Hematopoietic multipotent progenitor cell treated with erythropoietin and hydrocortisone succinate and interleukin-3 and kit ligand, for 8 days (in vitro differentiated cells): Measurements from ENCODE around the gene ARFRP1.
A peak's percentile ranks its signal among the peaks of the same experiment; 100 is the strongest.

Experiments used
- DNase-seq: peaks from one replicate; pipeline ENCODE4 v3.0.0-alpha.2; 2015

ARFRP1 gene

DNA sequence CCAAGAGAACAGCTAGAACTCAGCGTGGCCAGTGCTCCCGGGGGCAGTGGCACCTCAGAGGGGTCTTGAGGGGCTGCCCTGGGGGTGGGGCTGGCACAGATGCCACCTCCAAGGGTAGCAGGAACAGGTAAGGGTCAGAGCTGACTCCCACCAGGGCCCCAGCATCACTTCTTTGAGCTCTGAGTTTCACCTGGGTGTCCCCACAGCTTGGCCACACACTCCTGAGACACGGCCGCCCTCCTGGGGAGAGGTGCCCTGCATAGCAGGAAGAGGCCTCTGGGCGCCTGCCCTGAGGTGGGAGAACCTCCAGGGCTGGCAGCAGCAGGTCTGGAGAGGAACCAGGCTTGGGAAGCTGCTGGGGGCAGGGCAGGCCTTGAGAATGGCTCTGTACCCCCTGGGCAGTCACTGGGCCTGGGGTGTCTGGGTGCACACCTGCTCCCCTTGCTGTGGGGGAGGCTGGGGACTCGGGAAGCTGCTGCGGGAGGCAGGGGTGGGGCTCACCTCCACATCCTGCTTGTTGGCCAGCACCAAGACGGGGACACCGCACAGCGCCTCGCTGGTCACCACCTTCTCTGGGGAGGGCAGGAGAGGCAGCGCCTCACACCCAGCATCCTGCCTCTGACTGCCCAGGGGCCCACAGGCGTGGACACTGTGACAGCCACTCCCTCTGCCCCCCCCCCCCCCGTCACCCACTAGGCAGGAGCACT, 6.3 kb downstream of the ARFRP1 start:
- no peak for DNase-seq

DNA sequence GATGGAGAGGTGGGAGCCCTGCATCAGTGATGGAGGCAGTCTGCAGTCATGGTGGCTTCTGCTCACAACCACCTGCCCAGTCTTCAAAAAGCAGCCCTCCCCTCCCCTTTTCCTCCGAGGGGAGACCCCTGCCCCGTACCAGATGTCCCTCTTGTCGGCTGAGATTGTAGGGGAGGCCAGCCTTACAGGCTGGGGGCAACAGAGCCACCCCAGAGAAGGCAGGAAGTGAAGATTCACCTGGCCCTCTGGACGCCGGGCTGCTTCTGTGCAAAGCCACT, 6.8 kb downstream of the ARFRP1 start:
- no peak for DNase-seq

DNA sequence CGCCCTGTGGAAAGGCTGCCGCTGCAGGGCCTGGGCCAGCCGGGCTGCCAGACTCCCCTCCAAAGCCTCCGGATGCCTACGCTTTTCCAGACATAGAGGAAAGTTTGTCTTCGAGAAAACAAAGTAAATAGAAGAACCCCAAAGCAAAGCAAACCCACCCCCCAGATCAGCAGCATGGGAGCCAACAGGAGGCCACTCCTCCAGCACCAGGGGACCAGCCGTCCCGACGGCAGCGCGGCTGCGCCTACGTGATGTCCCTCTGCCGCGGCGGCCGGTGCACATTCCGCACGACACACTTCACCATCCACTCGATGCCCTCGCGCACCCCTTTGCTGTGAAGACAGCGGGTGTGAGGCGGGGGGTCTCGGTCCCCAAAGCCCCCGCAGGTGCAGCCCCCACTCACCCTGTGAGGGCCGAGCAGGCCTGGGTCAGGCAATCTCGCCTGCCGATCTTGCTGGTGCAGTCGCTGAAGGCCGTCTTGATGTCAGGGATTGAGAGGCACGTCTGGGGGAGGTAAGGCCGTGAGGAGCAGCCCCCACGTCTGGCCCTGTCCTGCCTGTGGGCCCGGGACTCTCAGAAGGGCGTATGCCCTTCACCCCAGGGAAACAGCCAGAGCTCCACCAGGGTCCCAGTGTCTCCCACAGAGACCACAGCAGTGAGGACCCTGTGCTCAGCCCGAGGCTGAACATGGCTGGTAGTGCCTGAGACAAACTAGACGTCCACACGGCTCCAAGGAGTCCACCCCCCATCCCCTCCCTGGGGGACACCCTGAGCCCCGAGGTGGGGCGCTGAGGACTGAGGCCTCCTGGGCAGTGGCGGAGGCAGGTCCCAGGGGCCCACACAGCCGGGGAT, 7.4 kb downstream of the ARFRP1 start:
- no peak for DNase-seq

DNA sequence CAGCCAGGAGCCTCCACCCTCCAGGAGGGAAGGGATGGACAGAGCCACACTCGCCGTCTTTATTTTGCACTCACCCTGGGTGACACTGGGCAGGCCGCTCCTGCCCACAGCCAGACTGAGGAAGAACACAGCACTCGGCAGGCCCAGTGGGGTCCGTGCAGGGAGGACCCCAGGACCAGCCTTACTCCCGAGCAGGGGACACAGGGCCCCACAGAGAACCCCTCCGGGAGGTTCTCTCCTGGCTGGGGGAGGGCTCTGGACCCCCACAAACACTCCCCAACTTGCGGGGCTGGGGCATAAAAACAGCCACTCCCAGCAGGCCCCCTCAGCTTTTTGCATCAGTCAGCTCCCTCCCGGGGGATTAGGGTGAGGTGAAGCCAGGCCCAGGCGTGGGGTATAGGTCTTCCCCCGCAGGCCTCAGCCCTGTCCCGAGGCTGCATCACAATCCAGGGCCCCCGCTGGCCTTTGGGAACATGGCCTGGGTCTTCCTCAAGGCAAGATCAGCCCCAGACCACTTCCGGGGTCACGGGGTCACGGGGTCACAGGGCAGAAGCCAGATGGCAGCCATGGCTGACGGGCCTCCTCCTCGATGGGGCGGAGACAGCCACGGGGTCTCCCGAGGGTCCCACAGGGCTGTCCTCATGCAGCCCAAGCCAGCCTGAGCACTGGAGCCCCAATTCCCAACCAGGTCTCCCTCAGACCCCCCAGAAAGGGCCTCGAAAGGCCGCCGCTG, 8.1 kb downstream of the ARFRP1 start:
- no peak for DNase-seq

DNA sequence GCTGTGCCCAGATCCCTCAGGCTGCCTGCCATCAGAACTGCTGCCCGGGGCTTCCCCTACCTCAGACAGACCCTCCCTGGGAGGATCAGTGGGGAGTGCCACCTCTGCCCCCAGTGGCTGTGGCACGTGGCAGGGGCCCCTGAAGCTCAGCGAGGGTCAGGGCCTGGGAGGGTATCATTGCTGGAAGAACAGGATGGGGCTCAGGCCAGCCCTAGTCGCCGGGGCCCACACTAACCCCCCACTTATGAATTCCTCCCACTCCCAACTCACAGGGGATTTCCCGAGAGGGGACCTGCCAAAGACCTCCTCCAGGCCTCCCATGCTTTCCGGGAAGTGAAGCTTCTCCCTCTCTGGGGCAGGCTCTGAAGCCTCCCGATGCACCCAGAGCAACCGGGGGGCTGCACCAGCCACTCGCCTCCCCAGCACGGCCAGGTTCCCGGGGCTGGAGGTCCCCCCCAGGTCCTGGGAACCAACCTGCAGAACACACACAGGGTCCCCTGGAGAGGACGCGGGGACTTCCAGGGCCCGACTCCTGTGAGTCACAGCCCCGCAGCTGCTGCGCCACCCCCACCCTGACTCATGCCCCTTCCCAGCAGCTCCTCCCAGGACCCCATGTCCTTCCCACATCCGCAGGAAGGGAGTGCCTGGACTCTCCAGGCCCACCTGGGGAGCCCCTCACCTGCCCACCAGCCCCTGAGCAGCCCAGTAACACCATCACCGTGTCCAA, 8.9 kb downstream of the ARFRP1 start:
- no peak for DNase-seq

DNA sequence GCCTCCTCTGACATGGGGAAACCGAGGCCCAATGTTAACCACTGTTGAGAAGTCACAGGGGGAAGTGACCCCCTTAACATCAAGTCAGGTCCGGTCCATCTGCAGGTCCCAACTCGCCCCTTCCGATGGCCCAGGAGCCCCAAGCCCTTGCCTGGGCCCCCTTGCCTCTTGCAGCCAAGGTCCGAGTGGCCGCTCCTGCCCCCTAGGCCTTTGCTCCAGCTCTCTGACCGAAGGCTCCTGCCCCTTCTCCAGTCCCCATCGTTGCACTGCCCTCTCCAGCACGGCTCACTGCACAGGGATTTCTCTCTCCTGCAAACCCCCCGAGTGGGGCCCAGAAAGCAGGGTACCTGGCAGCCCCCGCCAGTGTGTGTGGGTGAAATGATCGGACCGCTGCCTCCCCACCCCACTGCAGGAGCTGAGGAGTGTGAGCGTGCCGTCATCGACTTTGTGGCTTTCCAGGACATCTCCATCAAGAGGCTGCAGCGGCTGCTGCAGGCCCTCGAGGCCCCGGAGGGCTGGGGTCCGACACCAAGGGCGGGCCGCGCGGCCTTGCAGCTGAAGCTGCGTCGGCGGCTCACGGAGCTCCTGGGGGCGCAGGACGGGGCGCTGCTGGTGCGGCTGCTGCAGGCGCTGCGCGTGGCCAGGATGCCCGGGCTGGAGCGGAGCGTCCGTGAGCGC, 9.8 kb downstream of the ARFRP1 start:
- no peak for DNase-seq

DNA sequence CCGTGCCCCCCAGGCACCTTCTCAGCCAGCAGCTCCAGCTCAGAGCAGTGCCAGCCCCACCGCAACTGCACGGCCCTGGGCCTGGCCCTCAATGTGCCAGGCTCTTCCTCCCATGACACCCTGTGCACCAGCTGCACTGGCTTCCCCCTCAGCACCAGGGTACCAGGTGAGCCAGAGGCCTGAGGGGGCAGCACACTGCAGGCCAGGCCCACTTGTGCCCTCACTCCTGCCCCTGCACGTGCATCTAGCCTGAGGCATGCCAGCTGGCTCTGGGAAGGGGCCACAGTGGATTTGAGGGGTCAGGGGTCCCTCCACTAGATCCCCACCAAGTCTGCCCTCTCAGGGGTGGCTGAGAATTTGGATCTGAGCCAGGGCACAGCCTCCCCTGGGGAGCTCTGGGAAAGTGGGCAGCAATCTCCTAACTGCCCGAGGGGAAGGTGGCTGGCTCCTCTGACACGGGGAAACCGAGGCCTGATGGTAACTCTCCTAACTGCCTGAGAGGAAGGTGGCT, 10.4 kb downstream of the ARFRP1 start:
- no peak for DNase-seq

DNA sequence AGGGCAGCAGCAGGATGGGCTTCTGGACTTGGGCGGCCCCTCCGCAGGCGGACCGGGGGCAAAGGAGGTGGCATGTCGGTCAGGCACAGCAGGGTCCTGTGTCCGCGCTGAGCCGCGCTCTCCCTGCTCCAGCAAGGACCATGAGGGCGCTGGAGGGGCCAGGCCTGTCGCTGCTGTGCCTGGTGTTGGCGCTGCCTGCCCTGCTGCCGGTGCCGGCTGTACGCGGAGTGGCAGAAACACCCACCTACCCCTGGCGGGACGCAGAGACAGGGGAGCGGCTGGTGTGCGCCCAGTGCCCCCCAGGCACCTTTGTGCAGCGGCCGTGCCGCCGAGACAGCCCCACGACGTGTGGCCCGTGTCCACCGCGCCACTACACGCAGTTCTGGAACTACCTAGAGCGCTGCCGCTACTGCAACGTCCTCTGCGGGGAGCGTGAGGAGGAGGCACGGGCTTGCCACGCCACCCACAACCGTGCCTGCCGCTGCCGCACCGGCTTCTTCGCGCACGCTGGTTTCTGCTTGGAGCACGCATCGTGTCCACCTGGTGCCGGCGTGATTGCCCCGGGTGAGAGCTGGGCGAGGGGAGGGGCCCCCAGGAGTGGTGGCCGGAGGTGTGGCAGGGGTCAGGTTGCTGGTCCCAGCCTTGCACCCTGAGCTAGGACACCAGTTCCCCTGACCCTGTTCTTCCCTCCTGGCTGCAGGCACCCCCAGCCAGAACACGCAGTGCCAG, 11.0 kb downstream of the ARFRP1 start, which contains the start of gene TNFRSF6B:
TSS of gene TNFRSF6B (plus strand) at position 25 of the 729 bp plus-strand sequence. CDS start at position 141, 116 bp downstream.
- no peak for DNase-seq

DNA sequence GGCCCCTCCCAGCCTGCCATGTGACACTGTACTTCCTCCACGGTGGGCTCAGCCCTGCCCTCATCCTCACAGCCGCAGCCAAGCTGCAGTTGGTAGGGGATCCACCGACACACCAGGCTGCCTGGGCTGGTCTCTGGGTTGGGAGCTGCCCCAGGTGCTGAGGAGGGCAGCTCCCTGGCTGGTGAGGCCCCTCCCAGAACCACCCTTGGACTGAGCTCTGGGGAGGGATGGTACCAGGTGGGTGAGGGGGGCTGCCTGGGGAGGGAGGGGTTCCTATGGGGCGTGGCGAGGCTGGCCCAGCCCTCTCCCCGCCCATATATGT, 11.5 kb downstream of the ARFRP1 start:
- peak; percentile 19 for DNase-seq

DNA sequence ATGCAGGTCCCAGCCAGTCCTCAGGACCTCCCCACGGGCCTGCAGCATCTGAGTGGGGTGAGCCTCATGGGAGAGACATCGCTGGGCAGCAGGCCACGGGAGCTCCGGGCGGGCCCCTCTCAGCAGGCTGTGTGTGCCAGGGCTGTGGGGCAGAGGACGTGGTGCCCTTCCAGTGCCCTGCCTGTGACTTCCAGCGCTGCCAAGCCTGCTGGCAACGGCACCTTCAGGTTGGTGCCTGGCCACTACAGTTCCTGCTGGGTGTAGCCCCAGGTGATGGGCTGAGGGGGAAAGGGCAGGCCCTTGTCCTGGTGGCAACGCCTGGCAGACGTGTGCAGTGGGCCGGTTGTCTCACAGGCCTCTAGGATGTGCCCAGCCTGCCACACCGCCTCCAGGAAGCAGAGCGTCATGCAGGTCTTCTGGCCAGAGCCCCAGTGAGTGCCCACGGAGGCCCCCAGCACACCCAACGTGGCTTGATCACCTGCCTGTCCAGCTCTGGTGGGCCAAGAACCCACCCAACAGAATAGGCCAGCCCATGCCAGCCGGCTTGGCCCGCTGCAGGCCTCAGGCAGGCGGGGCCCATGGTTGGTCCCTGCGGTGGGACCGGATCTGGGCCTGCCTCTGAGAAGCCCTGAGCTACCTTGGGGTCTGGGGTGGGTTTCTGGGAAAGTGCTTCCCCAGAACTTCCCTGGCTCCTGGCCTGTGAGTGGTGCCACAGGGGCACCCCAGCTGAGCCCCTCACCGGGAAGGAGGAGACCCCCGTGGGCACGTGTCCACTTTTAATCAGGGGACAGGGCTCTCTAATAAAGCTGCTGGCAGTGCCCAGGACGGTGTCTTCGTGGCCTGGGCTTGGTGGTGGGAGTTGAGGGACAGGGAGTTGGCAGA, 12.1 kb downstream of the ARFRP1 start:
- no peak for DNase-seq

DNA sequence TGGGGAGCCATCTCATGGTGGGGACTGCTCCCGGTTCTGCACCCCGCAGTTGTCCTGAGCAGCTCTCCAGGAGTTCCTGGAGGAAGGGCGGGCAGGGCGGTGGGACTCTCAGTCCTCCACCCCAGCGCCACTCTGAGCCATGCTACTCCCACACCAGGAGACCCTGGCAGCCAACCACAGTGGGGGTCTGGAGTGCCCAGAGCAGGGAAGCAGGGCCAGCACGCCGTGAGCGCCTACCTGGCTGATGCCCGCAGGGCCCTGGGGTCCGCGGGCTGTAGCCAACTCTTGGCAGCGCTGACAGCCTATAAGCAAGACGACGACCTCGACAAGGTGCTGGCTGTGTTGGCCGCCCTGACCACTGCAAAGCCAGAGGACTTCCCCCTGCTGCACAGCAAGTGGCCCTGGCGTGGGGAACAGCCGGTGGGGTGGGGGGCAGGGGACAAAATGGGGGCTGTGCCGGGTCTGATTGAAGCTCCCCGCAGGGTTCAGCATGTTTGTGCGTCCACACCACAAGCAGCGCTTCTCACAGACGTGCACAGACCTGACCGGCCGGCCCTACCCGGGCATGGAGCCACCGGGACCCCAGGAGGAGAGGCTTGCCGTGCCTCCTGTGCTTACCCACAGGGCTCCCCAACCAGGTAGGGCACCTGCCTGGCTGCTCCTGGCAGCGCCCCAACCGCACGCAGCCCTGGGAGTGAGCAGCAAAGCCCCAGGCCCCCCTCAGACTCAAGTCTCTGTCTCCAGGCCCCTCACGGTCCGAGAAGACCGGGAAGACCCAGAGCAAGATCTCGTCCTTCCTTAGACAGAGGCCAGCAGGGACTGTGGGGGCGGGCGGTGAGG, 13.0 kb downstream of the ARFRP1 start:
- no peak for DNase-seq

DNA sequence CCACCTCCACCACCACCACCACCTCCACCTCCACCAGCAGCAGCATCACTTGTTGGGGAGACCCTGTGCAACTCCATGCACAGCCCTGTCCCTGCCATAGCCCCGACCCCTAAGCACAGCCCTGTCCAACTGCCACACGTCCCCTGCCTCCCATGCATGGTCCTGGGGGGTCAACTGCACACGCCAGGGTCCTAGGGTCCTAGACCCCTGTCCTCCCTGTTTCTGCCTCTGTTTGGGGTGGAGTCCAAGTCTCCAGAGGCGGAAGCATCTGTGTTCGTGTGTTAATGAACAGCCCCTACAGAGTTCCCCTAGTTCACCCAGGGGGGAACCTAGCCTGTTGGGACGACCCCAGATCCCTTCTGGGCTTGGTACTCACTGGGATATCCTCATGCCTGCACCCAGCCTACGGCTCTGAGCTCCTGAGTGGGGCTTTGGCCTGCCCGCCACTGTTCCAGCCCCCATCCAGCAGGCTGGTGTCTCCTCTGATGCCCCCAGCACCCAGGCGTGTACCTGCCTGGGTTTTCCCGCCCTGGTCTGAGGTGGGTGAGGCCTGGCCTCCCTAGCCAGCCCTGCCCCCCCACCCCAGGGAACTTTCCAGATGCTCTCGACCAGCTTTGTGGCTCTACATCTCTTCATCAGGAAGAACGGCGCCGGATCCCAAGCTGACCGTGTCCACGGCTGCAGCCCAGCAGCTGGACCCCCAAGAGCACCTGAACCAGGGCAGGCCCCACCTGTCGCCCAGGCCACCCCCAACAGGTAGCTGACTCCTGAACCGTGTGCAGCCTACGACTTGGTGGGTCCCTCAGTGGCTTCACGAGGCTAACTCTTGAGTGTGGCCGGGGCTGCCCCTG, 13.8 kb downstream of the ARFRP1 start:
- DNase-seq: no peak

DNA sequence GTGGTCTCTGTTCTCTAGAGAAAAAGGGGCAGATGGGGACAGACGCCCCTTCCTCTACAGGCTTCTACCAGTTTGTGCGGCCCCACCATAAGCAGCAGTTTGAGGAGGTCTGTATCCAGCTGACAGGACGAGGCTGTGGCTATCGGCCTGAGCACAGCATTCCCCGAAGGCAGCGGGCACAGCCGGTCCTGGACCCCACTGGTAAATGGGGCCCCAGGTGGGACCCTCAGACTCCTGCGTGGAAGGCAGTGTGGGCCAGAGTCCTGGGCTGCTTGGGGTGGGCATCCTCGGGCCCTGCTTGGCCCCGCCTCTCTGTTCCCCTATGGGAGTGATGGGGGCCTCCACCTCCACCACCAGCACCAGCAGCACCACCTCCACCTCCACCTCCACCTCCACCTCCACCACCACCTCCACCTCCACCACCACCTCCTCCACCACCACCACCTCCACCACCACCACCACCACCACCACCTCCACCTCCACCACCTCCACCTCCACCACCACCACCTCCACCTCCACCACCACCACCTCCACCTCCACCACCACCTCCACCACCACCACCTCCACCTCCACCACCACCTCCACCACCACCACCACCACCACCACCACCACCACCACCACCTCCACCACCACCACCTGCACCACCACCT, 14.6 kb downstream of the ARFRP1 start:
- no peak for DNase-seq

DNA sequence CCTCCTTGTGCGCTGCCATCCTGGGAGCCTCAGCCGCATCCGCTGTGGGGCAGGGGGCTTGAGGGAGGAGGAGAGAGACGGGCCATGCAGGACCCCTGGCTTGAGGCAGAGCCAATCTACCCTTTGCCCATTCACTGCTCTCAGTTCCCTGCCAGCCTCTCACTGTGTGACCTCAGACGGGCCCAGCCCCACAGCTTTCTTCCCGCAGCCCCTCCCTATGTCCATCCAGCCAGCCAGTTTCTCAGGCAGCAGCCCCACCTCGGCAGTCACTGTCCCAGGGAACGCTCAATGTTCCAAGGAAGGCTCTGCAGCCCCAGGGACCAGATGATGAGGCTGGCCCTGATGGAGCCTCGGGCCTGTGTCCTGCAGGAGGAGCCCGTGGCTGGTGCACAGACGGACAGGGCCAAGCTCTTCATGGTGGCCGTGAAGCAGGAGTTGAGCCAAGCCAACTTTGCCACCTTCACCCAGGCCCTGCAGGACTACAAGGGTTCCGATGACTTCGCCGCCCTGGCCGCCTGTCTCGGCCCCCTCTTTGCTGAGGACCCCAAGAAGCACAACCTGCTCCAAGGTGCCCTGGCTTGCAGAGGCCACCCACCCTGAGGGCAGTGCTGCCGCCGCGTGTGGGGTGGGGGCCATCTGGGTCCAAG, 15.2 kb downstream of the ARFRP1 start:
- DNase-seq: no peak

DNA sequence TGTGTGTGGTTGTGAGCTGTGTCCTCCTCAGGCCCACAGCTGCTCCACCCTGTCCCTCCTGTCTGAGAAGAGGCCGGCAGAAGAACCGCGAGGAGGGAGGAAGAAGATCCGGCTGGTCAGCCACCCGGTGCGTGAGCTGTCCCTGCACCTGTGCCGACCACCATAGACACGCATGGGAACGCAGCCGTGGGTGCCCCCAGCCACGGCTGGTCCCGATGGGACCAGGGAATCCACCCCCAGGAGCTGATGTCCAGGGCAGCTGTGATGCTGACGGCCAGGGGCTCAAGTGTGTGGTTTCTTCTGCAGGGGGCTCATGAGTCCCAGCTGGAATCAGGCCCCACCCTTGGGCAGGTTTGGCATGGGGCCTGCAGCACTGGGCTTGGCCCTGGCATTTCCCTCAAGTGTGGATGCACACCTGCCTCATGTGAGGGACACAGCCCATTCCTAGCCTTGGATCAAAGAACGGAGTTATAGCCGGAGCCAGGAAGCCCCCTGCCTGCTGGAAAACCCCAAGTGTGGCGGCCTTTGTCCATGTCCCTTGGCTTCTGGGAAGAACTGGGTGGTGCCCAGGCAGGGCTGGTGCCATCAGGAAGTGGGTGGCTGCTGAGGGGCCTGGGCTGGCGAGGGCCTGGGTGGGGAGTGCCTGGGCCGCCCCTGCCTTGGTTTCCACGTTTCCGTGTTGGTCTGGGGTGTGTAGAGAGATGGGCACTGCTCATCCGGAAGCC, 15.9 kb downstream of the ARFRP1 start:
- DNase-seq: no peak

DNA sequence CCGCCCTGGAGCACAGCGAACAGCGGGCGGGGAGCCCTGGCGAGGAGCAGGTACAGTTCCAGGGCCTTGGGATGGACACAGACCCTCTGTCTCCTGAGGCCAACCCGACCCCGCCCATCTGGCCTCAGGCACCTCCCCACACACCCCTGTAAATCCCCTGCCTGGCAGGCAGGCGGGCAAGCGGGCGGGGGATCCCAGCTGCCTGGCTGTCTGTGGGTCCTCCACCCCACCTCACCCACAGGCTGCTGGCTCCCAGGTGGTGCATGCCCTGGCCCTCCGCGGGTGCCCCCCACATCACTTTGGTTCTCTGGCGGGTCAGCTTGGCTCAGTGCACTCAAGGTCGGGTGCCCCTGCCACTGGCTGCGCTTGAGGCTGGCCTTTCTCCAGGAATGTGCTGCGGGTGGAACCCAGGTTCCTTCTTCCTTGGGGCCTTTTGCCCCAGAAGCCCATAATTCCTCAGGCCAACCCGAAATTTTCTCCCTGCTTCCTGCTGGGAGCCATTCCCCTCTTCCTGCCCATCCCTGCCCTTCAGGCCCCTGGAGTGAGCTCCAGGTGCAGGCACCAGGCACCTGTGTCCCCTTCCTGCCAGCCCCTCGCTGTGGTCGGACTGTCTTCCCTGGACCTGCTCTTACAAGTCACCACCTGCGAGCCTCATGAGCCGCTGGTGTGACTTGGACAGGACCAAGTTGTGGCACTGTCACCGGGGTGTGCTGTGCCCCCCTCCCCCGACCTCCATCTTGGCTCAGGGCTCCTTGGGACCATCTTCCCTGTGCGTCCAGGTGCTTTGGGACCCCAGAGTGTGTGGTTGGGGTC, 16.7 kb downstream of the ARFRP1 start:
- DNase-seq: no peak
